Endodermal cell (in vitro differentiated cells): ENCODE measurements around the gene TULP4. TPM values are rescaled to one million over a fixed set of nuclear protein-coding genes. Genes with fewer than 3 reads are reported as not detected.

Experiments used
- DNase-seq: peaks from one replicate; pipeline ENCODE4 v3.0.0-alpha.2; 2017
- H3K27ac ChIP-seq: 2 replicates; pipeline ENCODE4 v1.5.1; 2013; ENCODE audit warnings: mild to moderate bottlenecking, low read depth, low read length, moderate library complexity
- H3K27me3 ChIP-seq: 2 replicates; pipeline ENCODE4 v1.6.1; 2013; ENCODE audit warnings: mild to moderate bottlenecking, low read length, moderate library complexity; ENCODE audit not compliant: insufficient read depth, control insufficient read depth, poor library complexity, severe bottlenecking
- H3K36me3 ChIP-seq: 2 replicates; pipeline ENCODE4 v1.7.0; 2013; ENCODE audit warnings: mild to moderate bottlenecking, low read length, moderate library complexity; ENCODE audit not compliant: control insufficient read depth, insufficient read depth
- H3K4me1 ChIP-seq: one replicate; pipeline ENCODE4 v1.7.0; 2013; ENCODE audit warnings: low read length; ENCODE audit not compliant: control insufficient read depth, insufficient read depth
- H3K4me3 ChIP-seq: 2 replicates; pipeline ENCODE4 v1.5.1; 2013; ENCODE audit warnings: mild to moderate bottlenecking, low read length, moderate library complexity
- H3K9ac ChIP-seq: 2 replicates; pipeline ENCODE4 v1.6.1; 2013; ENCODE audit warnings: mild to moderate bottlenecking, low read length, moderate library complexity; ENCODE audit not compliant: poor library complexity, severe bottlenecking; ENCODE audit errors: extremely low read depth
- H3K9me3 ChIP-seq: 2 replicates; pipeline ENCODE4 v1.6.1; 2013; ENCODE audit warnings: mild to moderate bottlenecking, low read length, moderate library complexity; ENCODE audit not compliant: control insufficient read depth
- H3K27ac Mint-ChIP-seq: 2 replicates; pipeline ENCODE4 v1.8.0; 2020; ENCODE audit warnings: mixed read lengths
- H3K27me3 Mint-ChIP-seq: 2 replicates; pipeline ENCODE4 v1.8.0; 2021; ENCODE audit warnings: mild to moderate bottlenecking, mixed read lengths; ENCODE audit not compliant: insufficient read depth
- H3K36me3 Mint-ChIP-seq: 2 replicates; pipeline ENCODE4 v1.8.0; 2020; ENCODE audit warnings: low read depth, mixed read lengths
- H3K4me1 Mint-ChIP-seq: 2 replicates; pipeline ENCODE4 v1.8.0; 2020; ENCODE audit warnings: mixed read lengths
- H3K4me3 Mint-ChIP-seq: 2 replicates; pipeline ENCODE4 v1.8.0; 2020; ENCODE audit warnings: mild to moderate bottlenecking, moderate library complexity, mixed read lengths
- H3K9me3 Mint-ChIP-seq: 2 replicates; pipeline ENCODE4 v1.8.0; 2020; ENCODE audit warnings: mild to moderate bottlenecking, mixed read lengths
- WGBS, 2 experiments: methylation state at CpG; one replicate each; pipeline versions ENCODE4 v1.1.5 to v1.1.7; 2013; ENCODE audit warnings: missing lambda C conversion rate in 2 of 2, mixed read lengths in 1 of 2; ENCODE audit not compliant: insufficient coverage in 1 of 2, insufficient read length in 1 of 2; 5-methylcytosine and 5-hydroxymethylcytosine counted together
- total RNA-seq, 2 donors: library from RNA; stranded (reverse); fragmentation: NEBNext Ultra II Directional in 1 of 2; extraction: Animal tissue kit (Norgen Biotek cat#: 25700) in 1 of 2; gene quantifications; 2 replicates in 1 of 2; 3 replicates in 1 of 2; pipeline ENCODE4 v1.2.1, GENCODE V29; 2021
- TF ChIP-seq, protein P1 (sequence below): fragments of 200-600 bp; sonication (generic); conservative IDR thresholded peaks from 2 replicates; pipeline ENCODE4 v1.5.0; 2021; ENCODE audit warnings: antibody characterized with exemption, mild to moderate bottlenecking

Gene TULP4
- total RNA-seq, 2 donors from 2014 or later = 102 to 103 TPM

DNA sequence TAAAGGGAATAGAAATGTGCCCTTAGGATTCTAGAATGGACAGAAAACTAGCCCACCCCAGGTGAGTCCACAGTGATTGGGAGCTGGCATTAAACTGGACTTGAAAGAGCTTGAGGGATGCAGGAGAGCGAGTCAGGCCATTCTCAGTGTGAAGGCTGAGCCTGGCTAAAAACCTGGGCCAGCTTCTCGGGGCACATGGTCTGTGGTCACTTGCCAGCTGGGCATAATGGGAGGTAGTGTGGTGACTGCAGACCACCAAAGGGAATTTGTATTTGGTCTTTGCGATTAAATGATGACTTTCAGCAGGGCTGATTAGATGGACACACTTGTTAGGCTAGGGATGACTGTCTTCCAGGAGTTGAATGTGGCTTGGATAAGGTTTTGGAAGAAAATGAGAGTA, 71.3 kb downstream of the TULP4 start:
- H3K4me3 ChIP-seq = no peak overlapping the region
- no peaks in the 10 kb centered on the region for H3K27me3 Mint-ChIP-seq

DNA sequence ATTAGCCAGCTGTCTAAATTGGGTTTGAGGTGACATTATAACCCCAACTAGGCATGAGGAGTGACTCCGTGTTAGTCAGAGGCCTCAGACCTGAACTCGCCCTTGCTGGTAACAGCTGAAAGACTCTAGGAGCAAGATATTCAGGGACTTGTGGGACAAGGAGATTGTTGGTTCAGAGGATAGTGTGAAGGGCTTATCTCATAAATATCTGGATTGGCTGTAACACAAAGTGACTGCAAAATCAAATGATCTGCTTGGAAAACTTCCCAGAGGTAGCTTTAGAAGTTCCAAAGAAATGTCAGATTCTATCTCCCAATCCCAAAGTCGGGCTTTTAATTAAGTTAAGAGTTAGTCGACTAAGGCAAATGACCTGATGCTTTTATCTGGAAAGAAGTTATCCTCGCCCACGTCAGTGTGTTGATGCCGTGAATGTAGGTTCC, 72.4 kb downstream of the TULP4 start:
- H3K36me3 Mint-ChIP-seq = peaks cover 14% of the 10 kb centered on the region
- no peaks in the 10 kb centered on the region for H3K36me3 ChIP-seq
- H3K4me3 ChIP-seq = no peak overlapping the region
- no peaks in the 10 kb centered on the region for H3K27me3 Mint-ChIP-seq
- H3K4me3 Mint-ChIP-seq = no peak overlapping the region
- WGBS, 2 experiments = 95 to 97% methylated on average over 5 to 7 of the region's 7 CpGs
- H3K27me3 ChIP-seq = no peaks in the 10 kb centered on the region
- no peak overlapping the region for H3K27ac Mint-ChIP-seq
- no peak overlapping the region for H3K9ac ChIP-seq
- H3K9me3 Mint-ChIP-seq = peaks cover 12% of the 10 kb centered on the region
- no peaks in the 10 kb centered on the region for H3K4me1 ChIP-seq
- H3K27ac ChIP-seq = no peak overlapping the region
- H3K9me3 ChIP-seq = peaks cover 4% of the 10 kb centered on the region
- H3K4me1 Mint-ChIP-seq = no peaks in the 10 kb centered on the region
- TF ChIP-seq, protein P1, sequence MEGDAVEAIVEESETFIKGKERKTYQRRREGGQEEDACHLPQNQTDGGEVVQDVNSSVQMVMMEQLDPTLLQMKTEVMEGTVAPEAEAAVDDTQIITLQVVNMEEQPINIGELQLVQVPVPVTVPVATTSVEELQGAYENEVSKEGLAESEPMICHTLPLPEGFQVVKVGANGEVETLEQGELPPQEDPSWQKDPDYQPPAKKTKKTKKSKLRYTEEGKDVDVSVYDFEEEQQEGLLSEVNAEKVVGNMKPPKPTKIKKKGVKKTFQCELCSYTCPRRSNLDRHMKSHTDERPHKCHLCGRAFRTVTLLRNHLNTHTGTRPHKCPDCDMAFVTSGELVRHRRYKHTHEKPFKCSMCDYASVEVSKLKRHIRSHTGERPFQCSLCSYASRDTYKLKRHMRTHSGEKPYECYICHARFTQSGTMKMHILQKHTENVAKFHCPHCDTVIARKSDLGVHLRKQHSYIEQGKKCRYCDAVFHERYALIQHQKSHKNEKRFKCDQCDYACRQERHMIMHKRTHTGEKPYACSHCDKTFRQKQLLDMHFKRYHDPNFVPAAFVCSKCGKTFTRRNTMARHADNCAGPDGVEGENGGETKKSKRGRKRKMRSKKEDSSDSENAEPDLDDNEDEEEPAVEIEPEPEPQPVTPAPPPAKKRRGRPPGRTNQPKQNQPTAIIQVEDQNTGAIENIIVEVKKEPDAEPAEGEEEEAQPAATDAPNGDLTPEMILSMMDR = no peak
- no peak for DNase-seq

More for the DNA sequence above, 71.3 kb downstream of the TULP4 start:
- H3K4me1 ChIP-seq = no peaks in the 10 kb centered on the region
- H3K36me3 ChIP-seq = no peaks in the 10 kb centered on the region
- peaks cover 14% of the 10 kb centered on the region for H3K36me3 Mint-ChIP-seq
- H3K4me3 Mint-ChIP-seq = no peak overlapping the region
- peaks cover 4% of the 10 kb centered on the region for H3K9me3 ChIP-seq
- no peak overlapping the region for H3K9ac ChIP-seq
- H3K27ac ChIP-seq = no peak overlapping the region
- DNase-seq = no peak
- WGBS, 2 experiments = 96% methylated on average over 3 of the region's 3 CpGs
- peaks cover 12% of the 10 kb centered on the region for H3K9me3 Mint-ChIP-seq
- TF ChIP-seq, protein P1 = no peak
- no peaks in the 10 kb centered on the region for H3K27me3 ChIP-seq
- no peaks in the 10 kb centered on the region for H3K4me1 Mint-ChIP-seq
- no peak overlapping the region for H3K27ac Mint-ChIP-seq

DNA sequence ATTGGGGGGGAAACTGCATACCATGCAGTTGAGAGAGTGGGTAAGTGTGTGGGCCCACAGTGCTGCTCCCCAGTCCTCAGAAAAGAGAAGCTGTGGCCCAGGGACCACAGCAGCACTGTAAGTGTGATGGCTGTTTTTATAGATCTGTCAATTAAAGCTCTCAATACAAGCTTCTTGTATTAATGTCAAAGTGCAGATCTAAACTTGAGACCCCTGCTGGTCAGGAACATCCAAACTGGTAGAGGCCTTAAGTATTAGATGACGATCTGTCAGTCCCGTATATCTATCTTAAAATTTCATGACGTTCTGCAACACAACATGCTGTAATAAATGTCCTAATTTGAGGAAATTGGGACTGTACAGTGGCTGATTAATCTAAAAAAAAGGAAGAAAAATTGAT, 74.8 kb downstream of the TULP4 start:
- no peaks in the 10 kb centered on the region for H3K27me3 Mint-ChIP-seq
- no peaks in the 10 kb centered on the region for H3K4me1 Mint-ChIP-seq
- peaks cover 20% of the 10 kb centered on the region for H3K9me3 ChIP-seq
- TF ChIP-seq, protein P1 = peak; percentile 46
- H3K27me3 ChIP-seq = no peaks in the 10 kb centered on the region
- H3K4me3 ChIP-seq = no peak overlapping the region
- no peak overlapping the region for H3K9ac ChIP-seq
- H3K9me3 Mint-ChIP-seq = peaks cover 30% of the 10 kb centered on the region
- WGBS, 2 experiments = 91 to 93% methylated on average over 3 of the region's 3 CpGs
- H3K4me1 ChIP-seq = no peaks in the 10 kb centered on the region
- peaks cover 8% of the 10 kb centered on the region for H3K36me3 ChIP-seq
- H3K36me3 Mint-ChIP-seq = peaks cover 29% of the 10 kb centered on the region
- no peak for DNase-seq
- no peak overlapping the region for H3K27ac Mint-ChIP-seq
- no peak overlapping the region for H3K4me3 Mint-ChIP-seq
- H3K27ac ChIP-seq = no peak overlapping the region
